AG08395 (cell line): ENCODE results near the gene HOXA9.

ENCODE experiments used
- DNase-seq: peaks from one replicate; pipeline ENCODE4 v3.0.0; 2012; ENCODE audit warnings: mixed read lengths, low spot score

The HOXA9 gene

GRCh38 chr7:27124902-27125689 lies 40.2 kb downstream of the HOXA9 start:
- no peak for DNase-seq

- DNase-seq, result no peak
Observed at GRCh38 chr7:27124096-27124901, 41.0 kb downstream of the HOXA9 start.

GRCh38 chr7:27123477-27124053 lies 41.8 kb downstream of the HOXA9 start:
- DNase-seq, result no peak

- no peak for DNase-seq
Observed at GRCh38 chr7:27123007-27123476, 42.3 kb downstream of the HOXA9 start.

GRCh38 chr7:27122077-27122910 lies 43.0 kb downstream of the HOXA9 start:
- DNase-seq, result no peak

DNA sequence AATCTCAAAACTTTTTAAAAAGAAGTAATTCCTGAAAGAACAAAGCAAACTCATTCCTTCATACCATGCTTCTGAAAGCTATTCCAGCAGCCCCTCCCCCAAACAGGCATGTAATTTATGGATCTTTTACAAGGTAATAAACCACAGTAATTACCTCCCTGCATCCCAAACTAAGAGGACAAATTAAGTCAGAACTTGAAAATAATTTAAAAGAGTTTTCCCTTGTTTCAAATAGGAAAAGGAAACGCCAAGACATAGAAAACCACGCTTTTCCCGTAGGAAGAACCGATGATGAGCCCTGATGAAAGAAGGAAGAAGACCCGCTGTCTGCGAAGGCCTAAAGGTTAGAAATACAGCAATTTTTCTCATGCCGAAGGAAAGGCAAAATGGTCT lies 43.7 kb downstream of the HOXA9 start:
- DNase-seq, result no peak

DNA sequence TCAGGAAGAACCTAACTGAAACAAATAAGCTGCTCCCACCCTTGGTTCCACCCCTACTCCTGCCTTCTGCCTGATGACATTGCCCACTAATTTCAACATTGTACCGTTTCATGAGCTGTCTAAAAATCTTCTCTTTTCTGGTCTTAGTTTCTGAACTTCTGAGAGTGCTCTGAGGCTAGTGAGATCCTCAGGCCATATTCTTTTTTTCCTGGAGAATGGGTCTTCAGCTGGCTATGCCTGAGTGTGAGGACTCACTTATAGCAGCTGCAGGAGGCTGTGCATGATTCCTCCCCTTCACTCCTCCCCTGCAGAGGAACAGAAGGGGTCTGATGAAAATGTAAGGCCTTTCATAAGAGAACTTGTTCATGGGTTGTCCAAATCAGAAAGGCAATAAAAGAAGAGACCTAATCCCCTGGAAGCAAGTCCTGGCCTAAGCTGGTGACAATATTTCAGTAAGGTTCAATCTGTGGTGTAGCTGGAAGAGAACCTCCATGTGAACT lies 45.9 kb downstream of the HOXA9 start:
- DNase-seq, result no peak

GRCh38 chr7:27118580-27118979 lies 46.8 kb downstream of the HOXA9 start:
- DNase-seq, result no peak

DNA sequence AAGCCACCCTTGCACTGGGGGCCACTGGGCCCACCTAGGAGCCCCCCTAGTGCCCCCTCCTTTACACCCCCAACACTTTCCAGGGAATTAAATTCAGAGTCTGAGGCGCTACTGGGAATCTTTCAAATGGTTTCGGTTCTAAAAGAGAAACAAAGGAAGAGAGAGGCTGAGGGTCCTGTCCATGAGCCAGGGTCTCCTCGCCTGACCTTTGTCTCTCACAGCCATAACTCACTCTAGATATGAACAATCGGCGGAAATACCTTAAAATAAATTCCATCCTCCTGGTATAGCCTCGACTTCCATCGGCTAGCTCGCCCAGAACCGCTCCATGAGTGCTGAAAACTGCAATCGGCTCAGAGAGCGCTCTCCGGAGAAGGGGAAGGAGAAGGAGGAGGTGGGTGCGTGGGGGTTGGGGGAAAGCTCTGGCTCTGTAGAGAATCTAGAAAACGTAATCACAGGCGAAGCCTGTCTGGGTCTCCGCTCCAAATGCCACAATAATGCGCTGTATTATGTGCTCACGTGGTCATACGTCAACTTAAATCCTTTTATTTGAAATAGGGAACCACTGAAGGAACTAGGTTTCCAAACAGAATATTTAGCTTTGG lies 47.3 kb downstream of the HOXA9 start:
- no peak for DNase-seq

DNA sequence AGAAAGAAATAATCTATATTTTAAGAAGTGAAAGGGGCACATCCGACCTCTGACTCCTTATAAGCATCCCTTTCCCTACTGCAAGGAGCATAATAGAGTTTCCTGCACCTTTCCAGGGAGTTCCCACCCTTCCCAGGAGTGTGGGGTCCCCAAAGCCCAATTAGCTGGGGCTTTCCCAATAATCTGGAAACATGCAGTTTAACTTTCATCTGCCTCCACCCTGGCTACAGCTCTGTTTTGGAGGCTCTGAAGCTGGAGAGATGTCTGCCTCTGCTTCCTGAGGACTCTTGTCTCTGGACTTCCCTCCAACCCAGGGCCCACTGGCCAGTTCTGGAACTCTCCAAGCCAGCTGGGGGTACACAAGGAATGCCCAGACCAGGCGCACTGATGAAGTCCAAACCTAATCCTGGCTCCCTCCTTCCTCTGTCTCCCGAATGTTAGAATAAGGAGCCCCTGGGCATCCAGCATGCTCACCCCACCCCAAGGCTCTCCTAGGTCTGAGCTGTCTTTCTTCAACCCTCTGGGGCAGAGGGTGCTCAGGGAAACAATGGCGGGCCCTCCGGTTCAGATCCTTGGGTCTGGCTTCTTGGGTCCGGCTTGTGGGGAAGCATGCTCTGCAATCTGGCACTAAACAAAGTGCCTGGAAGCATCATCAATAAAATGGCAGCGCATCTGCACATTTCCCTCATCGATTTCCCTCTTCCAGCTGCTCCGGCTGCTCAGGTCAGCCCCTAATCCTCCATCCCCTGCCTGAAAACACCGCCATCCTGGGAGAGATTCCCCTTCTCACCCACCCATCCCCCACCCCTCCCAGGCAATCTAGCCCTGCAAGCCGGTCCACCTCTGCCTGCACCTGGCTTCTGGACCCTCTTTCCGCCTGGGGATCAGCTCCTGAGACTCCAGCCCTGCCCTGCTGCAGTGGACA lies 48.1 kb downstream of the HOXA9 start:
- no peak for DNase-seq

DNA sequence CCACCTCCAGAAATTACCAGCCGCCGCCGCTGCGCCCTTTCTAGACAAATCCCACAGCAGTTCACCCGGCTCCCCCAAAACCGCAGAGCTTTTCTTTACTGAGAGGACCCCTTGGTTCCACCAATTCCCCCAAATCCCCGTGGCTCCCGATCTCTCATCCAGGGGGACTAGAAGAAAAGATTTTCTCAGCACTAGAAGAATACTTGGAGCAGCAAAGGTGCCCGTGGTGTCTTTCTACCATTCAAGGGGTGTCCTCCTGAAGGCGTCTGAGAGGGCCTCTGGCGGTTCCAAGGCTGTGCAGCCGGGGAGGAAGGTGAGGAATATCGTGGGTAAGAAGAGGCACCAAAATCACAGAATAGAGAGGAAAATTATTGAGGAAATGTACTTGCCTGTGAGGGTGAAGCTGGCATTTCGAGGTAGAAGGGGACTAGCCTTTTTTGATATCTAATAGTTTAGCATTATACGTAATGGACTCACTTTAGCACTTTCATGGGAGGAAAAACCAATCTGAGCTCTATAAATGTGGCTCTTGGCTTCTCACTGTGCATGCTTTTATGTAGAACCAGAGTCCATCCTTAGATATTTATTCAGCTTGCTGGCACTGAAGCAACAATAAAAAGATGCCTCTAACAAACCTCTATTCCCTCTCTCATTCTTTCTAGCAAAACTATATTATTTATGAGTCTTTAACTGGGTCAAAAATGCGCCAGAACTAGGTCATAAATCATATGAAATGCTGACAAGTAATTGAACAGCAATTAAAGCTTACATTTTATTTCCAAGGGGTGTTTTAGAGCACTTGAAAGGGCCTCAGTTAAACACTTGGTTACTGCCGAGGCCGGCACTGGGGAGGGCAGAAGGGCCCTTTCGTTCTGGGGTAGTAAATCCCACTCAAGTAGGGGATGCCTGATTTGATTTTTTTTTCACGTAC lies 49.0 kb downstream of the HOXA9 start:
- no peak for DNase-seq

GRCh38 chr7:27115221-27116026 lies 49.9 kb downstream of the HOXA9 start:
- no peak for DNase-seq

DNA sequence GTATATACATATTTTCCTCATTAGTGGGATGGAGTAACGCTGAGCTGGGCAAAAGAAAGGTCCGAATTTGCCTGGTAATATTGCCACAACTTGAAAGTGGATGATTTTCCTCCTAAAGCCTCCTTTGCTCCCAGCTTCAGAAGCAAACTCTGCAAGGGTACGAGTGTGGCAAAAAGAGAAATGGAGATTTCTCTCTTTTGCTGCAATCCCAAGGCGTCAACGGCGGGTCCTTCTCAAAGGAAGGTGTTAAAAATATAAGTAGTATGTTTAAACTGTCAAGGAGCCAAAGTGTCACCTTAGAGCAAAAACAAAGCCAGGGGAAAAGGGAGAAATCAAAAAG lies 50.5 kb downstream of the HOXA9 start:
- DNase-seq, result no peak

DNA sequence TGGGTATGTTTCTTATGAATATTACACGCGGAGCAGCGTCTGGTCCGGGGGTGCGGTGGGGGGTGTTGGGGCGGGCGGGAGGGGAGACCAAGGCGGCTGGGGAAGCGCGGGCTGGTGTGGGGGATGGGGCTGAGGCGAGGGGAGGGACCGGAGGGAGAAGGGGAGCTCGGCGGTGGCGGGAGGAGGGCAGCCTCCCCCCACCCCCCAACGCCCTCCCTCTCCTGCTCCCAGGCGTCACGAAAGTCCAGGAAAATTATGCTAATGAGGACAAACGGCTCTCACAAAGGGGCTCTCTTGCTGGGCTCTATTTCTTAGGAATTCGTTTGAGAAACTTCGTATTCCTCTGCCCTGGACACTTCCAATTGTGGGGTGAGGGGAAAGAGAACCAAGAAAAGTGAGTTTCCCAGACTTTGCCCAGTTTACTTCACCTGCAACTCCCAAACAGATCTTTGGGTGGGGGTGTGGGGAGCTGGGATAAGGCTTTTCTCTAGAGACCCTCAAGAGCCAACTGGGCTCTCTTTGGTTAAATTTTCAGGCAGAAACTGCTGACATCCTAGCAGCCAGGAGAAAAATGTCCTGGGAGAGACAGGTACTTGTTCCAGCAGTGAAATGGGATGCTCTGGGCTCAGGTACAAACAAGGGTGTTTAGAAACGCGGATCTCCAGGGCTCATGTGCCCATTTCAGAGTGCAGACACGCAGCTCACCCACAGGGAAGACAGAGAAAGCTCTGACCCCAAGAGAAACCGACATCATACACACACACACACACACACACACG lies 51.2 kb downstream of the HOXA9 start:
- DNase-seq, result no peak

GRCh38 chr7:27112955-27113949 lies 52.1 kb downstream of the HOXA9 start:
- no peak for DNase-seq
